ENCODE measurements around the gene KIF16B. TPM values are rescaled to one million over a fixed set of nuclear protein-coding genes. Genes with fewer than 3 reads are reported as not detected.

KIF16B gene
- total and polyA plus RNA-seq, 2 experiments from 2014 or later = 9.3 to 21.8 TPM

- Histone ChIP-seq H3K9me3 (ENCODE audit: low read depth) (no peaks in the 10 kb centered on the region), H3K27ac (no peak overlapping the region), H3K27me3 (no peaks in the 10 kb centered on the region), H3K4me2 (no peak overlapping the region), H4K20me1 (ENCODE audit: insufficient read depth, poor library complexity, severe bottlenecking) (no peaks in the 10 kb centered on the region), H2AFZ (no peak overlapping the region), H3K4me1 (ENCODE audit: insufficient read depth) (peaks cover 7% of the 10 kb centered on the region), H3K9me2 (replicated peaks; ENCODE audit: insufficient read depth) (no peaks in the 10 kb centered on the region), H3K79me2 (no peaks in the 10 kb centered on the region), H3K36me3 (replicated peaks; ENCODE audit: insufficient read depth, low read depth) (no peaks in the 10 kb centered on the region), H3K4me3 (no peak overlapping the region)
- 54% methylated on average over 1 of the region's 1 CpG for WGBS (ENCODE audit: low lambda C conversion rate, missing lambda C conversion rate)
- no peak for DNase-seq (ENCODE audit: low spot score)
- TF ChIP-seq CTCF (IDR thresholded peaks at IDR 0.05; ENCODE audit: poor library complexity) = no peak
- TF ChIP-seq EZH2 (IDR thresholded peaks at IDR 0.05; ENCODE audit: borderline replicate concordance) = no peak
- TF ChIP-seq EZH2phosphoT487 (IDR thresholded peaks at IDR 0.05; ENCODE audit: low read depth, severe bottlenecking, unreplicated experiment) = no peak
Observed at GRCh38 chr20:16451982-16452381, 121.3 kb downstream of the KIF16B start.

GRCh38 chr20:16451001-16451400 lies 122.2 kb downstream of the KIF16B start:
- DNase-seq (ENCODE audit: low spot score) = no peak
- H3K27ac ChIP-seq = no peak overlapping the region
- WGBS (ENCODE audit: low lambda C conversion rate, missing lambda C conversion rate) = 88% methylated on average over 8 of the region's 8 CpGs

GRCh38 chr20:16446991-16447390 lies 126.3 kb downstream of the KIF16B start:
- H3K9me2 ChIP-seq (replicated peaks; ENCODE audit: insufficient read depth) = no peaks in the 10 kb centered on the region
- TF ChIP-seq EZH2 (IDR thresholded peaks at IDR 0.05; ENCODE audit: borderline replicate concordance) (no peak), CTCF (IDR thresholded peaks at IDR 0.05; ENCODE audit: poor library complexity) (no peak), EZH2phosphoT487 (IDR thresholded peaks at IDR 0.05; ENCODE audit: low read depth, severe bottlenecking, unreplicated experiment) (no peak)
- H3K4me1 ChIP-seq (ENCODE audit: insufficient read depth) = no peaks in the 10 kb centered on the region
- 88% methylated on average over 3 of the region's 3 CpGs for WGBS (ENCODE audit: low lambda C conversion rate, missing lambda C conversion rate)
- no peak overlapping the region for H3K4me3 ChIP-seq
- no peak for DNase-seq (ENCODE audit: low spot score)
- no peaks in the 10 kb centered on the region for H3K79me2 ChIP-seq
- no peaks in the 10 kb centered on the region for H3K27me3 ChIP-seq
- H3K9me3 ChIP-seq (ENCODE audit: low read depth) = no peaks in the 10 kb centered on the region
- no peak overlapping the region for H2AFZ ChIP-seq
- no peaks in the 10 kb centered on the region for H4K20me1 ChIP-seq (ENCODE audit: insufficient read depth, poor library complexity, severe bottlenecking)
- H3K36me3 ChIP-seq (replicated peaks; ENCODE audit: insufficient read depth, low read depth) = no peaks in the 10 kb centered on the region
- H3K4me2 ChIP-seq = no peak overlapping the region
- H3K27ac ChIP-seq = no peak overlapping the region

More at GRCh38 chr20:16451001-16451400, 122.2 kb downstream of the KIF16B start:
- no peaks in the 10 kb centered on the region for H3K27me3 ChIP-seq
- H2AFZ ChIP-seq = no peak overlapping the region
- no peaks in the 10 kb centered on the region for H3K36me3 ChIP-seq (replicated peaks; ENCODE audit: insufficient read depth, low read depth)
- no peak overlapping the region for H3K4me3 ChIP-seq
- no peak for TF ChIP-seq CTCF (IDR thresholded peaks at IDR 0.05; ENCODE audit: poor library complexity)
- no peaks in the 10 kb centered on the region for H3K9me2 ChIP-seq (replicated peaks; ENCODE audit: insufficient read depth)
- no peaks in the 10 kb centered on the region for H3K79me2 ChIP-seq
- H3K4me1 ChIP-seq (ENCODE audit: insufficient read depth) = peaks cover 7% of the 10 kb centered on the region
- no peaks in the 10 kb centered on the region for H4K20me1 ChIP-seq (ENCODE audit: insufficient read depth, poor library complexity, severe bottlenecking)
- H3K9me3 ChIP-seq (ENCODE audit: low read depth) = no peaks in the 10 kb centered on the region
- no peak overlapping the region for H3K4me2 ChIP-seq

- no peak overlapping the region for H3K4me2 ChIP-seq
- no peaks in the 10 kb centered on the region for H3K36me3 ChIP-seq (replicated peaks; ENCODE audit: insufficient read depth, low read depth)
- no peaks in the 10 kb centered on the region for H3K27me3 ChIP-seq
- H3K27ac ChIP-seq = no peak overlapping the region
- no peaks in the 10 kb centered on the region for H3K4me1 ChIP-seq (ENCODE audit: insufficient read depth)
- H3K4me3 ChIP-seq = no peak overlapping the region
- TF ChIP-seq CTCF (IDR thresholded peaks at IDR 0.05; ENCODE audit: poor library complexity) = no peak
- TF ChIP-seq EZH2phosphoT487 (IDR thresholded peaks at IDR 0.05; ENCODE audit: low read depth, severe bottlenecking, unreplicated experiment) = no peak
- TF ChIP-seq EZH2 (IDR thresholded peaks at IDR 0.05; ENCODE audit: borderline replicate concordance) = no peak
- no peaks in the 10 kb centered on the region for H3K9me3 ChIP-seq (ENCODE audit: low read depth)
- WGBS (ENCODE audit: low lambda C conversion rate, missing lambda C conversion rate) = 63% methylated on average over 4 of the region's 4 CpGs
- DNase-seq (ENCODE audit: low spot score) = no peak
- no peaks in the 10 kb centered on the region for H3K9me2 ChIP-seq (replicated peaks; ENCODE audit: insufficient read depth)
- H4K20me1 ChIP-seq (ENCODE audit: insufficient read depth, poor library complexity, severe bottlenecking) = no peaks in the 10 kb centered on the region
- no peak overlapping the region for H2AFZ ChIP-seq
- no peaks in the 10 kb centered on the region for H3K79me2 ChIP-seq
Observed at GRCh38 chr20:16446246-16446645, 127.0 kb downstream of the KIF16B start.

All from hepatocyte (in vitro differentiated cells).